ENCODE results near the gene PPP6R1.

GRCh38 chr19:55238030-55238429, 20.8 kb downstream of the PPP6R1 start:
- TF ChIP-seq EP300 (IDR thresholded peaks at IDR 0.05) (no peak), CTCF (IDR thresholded peaks at IDR 0.05) (no peak)
